Measurements from ENCODE around the gene KIRREL3.

KIRREL3 gene

GRCh38 chr11:127000291-127000968, at the start of gene KIRREL3:
KIRREL3 (minus strand) TSS chr11:127000770.
- DNase-seq: no peak

DNA sequence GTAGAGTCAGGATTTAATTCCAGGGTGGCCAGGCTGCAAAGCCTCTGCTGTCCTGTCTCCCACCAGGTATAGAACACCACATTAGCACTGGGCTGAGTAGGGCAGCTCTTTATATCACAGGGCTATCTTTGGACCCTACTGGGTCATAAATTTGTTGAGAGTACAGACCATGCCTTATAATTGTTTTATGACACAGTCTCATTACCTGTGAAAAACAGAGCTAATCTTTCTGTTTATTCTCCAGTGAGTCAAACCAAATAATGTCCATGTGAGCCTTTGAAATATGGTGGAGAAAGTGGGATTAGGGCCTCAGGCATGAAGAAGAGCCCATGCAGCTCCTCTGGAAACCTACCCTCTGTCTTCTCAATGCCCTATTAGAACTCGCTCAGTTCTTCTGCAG, 49.6 kb upstream of the KIRREL3 start:
- no peak for DNase-seq

- DNase-seq: no peak
Measured at GRCh38 chr11:127049486-127049885, 48.9 kb upstream of the KIRREL3 start.

DNA sequence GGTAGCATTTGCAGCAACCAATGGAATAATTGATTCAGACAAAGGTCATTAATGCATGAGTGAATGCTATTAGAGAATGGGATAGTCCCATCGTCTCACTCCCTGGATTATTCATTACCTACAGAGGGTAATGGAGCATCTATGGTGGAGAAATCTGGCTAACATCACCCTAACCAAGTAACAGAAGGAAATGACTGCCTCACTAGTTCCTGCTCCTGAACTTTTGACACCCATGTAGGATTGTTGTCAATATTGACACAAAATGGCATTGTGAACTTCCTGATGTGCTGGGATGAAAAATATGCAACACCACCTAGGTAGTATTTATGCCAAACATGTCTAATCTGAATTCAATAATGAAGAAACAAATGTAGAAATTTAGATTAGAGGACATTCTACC, 44.0 kb upstream of the KIRREL3 start:
- no peak for DNase-seq

DNA sequence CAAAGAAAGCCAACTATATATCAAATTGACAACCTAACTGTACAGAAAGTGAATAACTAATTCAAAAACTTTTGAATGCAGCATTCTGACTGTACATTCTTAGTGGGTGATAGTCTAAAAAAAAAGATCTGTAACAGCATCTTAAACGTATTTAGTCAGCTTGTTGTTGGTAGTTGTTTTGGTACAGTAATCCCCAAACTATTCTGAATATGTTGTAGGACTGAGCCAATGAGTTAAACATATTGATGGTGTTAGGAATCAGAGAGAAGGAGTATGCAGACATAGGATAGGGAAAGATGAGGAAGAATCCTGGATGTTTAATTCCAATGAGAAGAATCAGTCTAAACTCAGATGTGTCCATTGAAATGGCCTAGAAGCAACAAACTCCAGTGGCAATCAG, 41.9 kb upstream of the KIRREL3 start:
- DNase-seq: no peak

DNA sequence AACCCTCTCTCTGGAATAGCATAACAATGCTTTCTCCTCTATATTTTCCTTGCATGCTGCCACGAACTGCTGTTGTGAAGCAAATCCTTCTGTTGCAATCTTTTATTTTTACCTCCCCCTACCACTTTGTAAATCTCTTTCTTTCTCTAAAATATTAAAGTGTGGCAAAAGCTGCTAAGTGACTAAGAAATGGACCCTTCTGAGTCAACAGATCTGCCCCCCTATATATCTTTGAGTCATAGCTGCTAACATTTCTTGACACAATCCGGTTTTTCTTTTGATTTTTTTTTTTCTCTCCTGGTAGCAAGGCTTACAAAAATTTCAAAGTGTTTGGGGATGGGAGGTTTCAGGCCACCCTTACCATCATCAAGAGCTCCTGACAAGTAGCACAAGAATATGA, 39.0 kb upstream of the KIRREL3 start:
- DNase-seq: no peak

- no peak for DNase-seq
Measured at GRCh38 chr11:127037596-127037995, 37.0 kb upstream of the KIRREL3 start.

DNA sequence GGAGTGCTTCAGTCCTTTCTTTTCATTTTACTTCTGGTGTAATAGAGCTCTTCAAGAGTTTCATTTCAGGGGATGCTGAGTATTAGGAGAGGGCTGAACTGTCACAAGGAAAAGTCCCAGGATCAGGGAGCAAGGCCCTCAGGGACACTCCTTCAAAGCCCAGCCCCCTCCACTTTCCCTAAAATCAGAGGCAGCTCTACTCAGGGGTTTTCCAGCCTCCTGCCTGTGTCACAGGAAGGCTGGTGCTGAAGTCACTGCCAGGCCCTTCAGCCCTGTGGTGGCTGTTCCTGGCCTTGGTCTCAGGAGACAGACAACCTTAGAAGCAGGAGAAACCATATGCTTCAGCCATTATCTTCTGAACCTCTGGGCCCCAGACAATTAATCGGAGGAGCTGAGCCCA, 36.4 kb upstream of the KIRREL3 start:
- no peak for DNase-seq

DNA sequence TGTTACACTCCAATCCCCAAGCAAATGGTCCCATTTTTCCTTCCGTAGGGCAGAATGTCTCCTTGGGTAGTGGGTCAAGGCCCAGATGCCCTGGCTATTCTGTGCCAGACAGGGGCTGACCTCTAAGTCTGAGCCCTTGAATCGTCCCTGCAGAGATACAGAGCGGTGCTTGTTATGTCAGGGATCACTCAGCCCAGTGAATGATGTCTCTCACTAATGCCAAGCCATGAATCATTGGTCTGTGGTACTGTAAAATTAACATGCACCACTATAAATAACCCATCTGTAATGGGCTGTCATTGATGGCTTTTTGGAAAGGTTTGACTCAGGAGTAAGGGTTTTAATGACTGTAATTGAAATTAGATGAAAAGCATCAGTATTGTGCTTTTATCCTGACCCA, 35.3 kb upstream of the KIRREL3 start:
- no peak for DNase-seq

DNA sequence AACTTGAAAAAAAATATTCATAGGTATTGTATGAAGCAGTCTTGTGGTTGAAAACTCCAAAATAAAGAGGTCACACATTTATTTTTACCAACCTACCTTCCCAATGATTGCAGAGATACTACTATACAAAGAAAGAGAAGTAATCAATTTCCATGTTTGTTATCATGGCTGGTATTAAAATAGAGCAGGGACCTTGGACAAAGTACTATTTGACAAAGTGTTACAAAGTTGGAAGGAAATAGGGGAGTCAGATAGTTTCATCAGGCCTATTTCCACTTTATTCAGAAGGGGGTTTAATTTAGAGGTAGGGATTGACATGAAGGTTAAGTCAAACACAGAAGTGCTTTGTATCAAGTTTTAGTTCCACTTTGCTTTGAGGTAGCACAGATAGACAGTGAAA, 34.4 kb upstream of the KIRREL3 start:
- no peak for DNase-seq

GRCh38 chr11:127028648-127029047, 28.1 kb upstream of the KIRREL3 start:
- DNase-seq: no peak

DNA sequence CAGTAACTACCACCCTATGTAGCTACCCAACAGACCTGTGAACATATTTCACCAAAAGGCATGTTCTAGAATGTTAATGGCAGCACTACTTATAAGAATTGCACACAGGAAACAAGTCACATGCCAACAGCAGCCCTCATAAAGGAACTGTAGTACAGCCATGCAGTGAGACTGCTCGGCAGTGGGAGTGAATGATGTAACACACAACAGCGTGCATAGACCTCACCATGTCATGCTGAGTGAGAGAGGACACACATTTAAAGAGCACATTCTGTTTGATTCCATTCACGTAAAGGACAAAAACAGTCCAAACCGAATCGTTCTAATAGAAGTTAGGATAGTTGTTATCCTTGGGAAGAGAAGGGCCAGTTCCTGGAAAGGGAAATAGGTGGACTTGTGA, 27.2 kb upstream of the KIRREL3 start:
- DNase-seq: no peak

- DNase-seq: no peak
Measured at GRCh38 chr11:127027000-127027399, 26.4 kb upstream of the KIRREL3 start.

- no peak for DNase-seq
Measured at GRCh38 chr11:127023991-127024390, 23.4 kb upstream of the KIRREL3 start.

- DNase-seq: no peak
Measured at GRCh38 chr11:127018683-127019279, 18.2 kb upstream of the KIRREL3 start.

GRCh38 chr11:127017482-127017881, 16.9 kb upstream of the KIRREL3 start:
- no peak for DNase-seq

- DNase-seq: no peak
Measured at GRCh38 chr11:127013550-127013949, 13.0 kb upstream of the KIRREL3 start.

DNA sequence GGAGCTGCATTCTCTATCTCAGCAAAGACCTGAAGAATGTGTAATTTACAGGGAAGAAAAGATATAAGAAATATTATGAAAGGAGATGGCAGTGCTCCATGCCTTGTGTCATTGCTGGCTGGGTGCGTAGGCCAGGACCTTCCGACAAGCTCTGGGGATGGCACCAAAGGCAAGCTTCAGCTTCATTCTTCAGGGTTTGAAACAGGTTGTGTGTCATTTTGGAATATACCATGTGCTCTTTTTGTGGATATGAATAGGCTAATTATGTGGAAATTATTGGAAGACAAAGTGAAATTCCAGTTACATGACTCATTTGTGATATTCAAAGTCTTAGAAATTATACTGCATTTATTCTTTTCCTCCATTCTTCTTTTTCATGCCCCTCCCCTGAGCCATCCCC, 5.7 kb upstream of the KIRREL3 start:
- no peak for DNase-seq

DNA sequence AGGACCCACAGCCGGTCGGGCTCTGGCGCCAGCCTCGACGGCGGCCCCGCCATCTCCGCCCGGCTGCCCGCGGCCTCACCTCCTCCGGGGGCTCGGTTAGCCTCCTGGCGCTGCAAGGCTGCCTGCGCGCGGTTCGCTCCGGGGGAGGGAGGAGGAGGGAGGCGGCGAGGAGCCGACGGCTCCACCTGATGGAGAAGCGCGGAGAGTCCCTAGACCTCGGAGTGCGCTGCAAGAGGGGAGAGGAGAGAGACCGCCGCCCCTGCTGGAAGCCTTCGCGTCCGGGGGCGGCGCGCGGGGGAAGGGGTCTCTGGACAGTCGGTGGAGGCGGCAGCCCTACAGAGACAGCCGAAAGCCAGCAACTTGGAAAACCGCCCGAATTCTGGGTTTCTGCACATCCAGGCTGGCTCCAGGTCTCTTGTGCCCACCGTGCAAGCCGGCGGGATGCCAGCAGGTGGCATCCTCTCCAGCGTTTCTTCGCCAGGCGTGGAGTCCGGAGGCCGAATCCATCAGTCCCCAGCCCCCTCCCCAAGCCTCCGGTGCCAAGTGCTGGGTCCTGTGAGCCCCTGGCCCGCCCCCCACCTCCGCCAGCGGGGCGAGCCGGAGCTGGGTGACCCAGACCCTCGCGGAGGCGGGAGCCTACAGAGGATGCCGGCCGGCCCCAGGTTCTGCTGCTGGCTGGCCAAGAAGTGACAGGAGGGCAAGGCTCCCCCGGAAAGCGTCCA, 2.9 kb upstream of the KIRREL3 start:
- no peak for DNase-seq

DNA sequence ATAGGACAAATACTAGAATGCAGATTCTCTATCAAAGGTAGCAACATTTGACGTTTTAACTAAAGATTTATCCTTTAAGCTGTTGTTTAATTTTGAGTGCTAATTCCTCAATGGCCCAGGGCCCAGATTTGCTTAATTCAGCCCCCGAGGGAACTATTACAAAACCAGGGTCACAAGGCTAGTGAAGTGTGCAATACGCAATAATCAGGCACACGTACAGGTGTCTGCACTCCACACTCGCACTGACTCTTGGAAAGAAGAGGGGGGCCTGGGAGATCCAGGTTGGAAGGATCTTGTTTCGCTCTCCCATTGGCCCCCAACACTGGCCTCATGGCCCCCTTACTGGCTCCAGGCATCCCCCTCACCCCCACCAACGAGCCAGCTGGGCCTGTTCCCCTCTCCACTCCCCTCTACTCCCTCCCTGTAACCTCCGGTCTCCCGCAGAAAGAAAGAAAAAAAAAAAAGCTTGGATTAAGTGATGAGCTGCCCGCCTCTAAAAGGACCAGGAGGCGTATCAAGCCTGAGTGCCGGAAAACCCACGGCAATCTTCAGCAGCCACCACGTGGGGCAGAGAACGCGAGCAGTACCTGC, 2.2 kb upstream of the KIRREL3 start:
- no peak for DNase-seq

- no peak for DNase-seq
Measured at GRCh38 chr11:127000981-127001380, 411 bp upstream of the KIRREL3 start.

DNA sequence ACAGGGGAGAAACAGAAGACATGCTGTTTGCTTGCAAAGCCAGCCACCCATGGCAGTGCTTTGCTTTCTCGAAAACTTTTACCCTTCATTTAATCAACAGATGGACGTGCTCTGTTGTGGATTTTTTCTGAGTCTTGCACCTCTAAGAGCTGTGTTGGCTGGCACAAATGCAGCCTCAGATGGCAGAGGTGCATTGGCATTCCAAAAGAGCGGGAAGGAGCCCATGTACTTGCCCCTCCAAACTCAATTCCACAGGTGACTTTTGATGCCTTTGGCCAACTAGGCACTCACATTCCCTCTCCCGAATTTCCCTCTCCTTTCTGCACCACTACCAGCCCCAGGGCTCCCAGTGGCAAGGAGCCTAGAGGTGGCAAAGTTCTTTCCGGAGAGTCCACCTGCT, 1.2 kb downstream of the KIRREL3 start:
- DNase-seq: no peak

GRCh38 chr11:126997641-126998040, 2.9 kb downstream of the KIRREL3 start:
- no peak for DNase-seq

- no peak for DNase-seq
Measured at GRCh38 chr11:126997196-126997595, 3.4 kb downstream of the KIRREL3 start.
